SK-N-SH (cell line): Measurements from ENCODE around the gene FCSK. TPM values are rescaled to one million over a fixed set of nuclear protein-coding genes. Genes with fewer than 3 reads are reported as not detected.

Experiments
- CTCF ChIA-PET: fragments of 300-600, 350-600 bp; formaldehyde crosslinking; extraction: SDS; loops from one replicate; lab custom pipeline; 2021; lab: Yijun Ruan, JAX
- POLR2A ChIA-PET: fragments of 350-600 bp; sonication (Branson Sonifier 250); formaldehyde crosslinking; extraction: SDS; loops from one replicate; lab custom pipeline; 2020; ENCODE audit warnings: antibody characterized with exemption, inconsistent platforms; lab: Yijun Ruan, JAX
- DNase-seq: peaks from one replicate; pipeline ENCODE4 v3.0.0; 2012
- H2AFZ ChIP-seq: fragments of 200-600 bp; sonication (generic); 2 replicates; pipeline ENCODE4 v1.8.1; 2016; ENCODE audit warnings: antibody characterized with exemption, mild to moderate bottlenecking, low read depth
- H3F3A ChIP-seq: fragments of 200-600 bp; sonication (generic); replicated peaks from 2 replicates; pipeline ENCODE3; 2016; ENCODE audit warnings: antibody characterized with exemption, mild to moderate bottlenecking; ENCODE audit not compliant: insufficient read depth
- H3K27ac ChIP-seq, 2 experiments: fragments of 200-500 bp in 1 of 2; fragments of 200-600 bp in 1 of 2; sonication (Bioruptor generic) in 1 of 2; sonication (generic), shearing (Covaris generic) in 1 of 2; 2 replicates each; pipeline versions ENCODE4 v1.5.1 to v1.6.1; 2014 to 2016; ENCODE audit warnings: low read depth in 2 of 2, inconsistent platforms in 1 of 2, low read length in 1 of 2, mild to moderate bottlenecking in 1 of 2, mixed read lengths in 1 of 2
- H3K27me3 ChIP-seq: fragments of 200-600 bp; sonication (generic), shearing (Covaris generic); 2 replicates; pipeline ENCODE4 v1.6.1; 2016; ENCODE audit warnings: mixed run types; ENCODE audit not compliant: insufficient read depth
- H3K36me3 ChIP-seq, 2 experiments: fragments of 200-500 bp in 1 of 2; fragments of 200-600 bp in 1 of 2; sonication (Bioruptor generic) in 1 of 2; sonication (generic) in 1 of 2; replicated peaks in 1 of 2; 2 replicates each; pipeline versions ENCODE3 to v1.5.1; 2014 to 2016; ENCODE audit warnings: low read length in 1 of 2, mild to moderate bottlenecking in 1 of 2; ENCODE audit not compliant: insufficient read depth in 2 of 2, control insufficient read depth in 1 of 2
- H3K4me1 ChIP-seq, 2 experiments: fragments of 200-500 bp in 1 of 2; fragments of 200-600 bp in 1 of 2; sonication (Bioruptor generic) in 1 of 2; sonication (generic), shearing (Covaris generic) in 1 of 2; 2 replicates each; pipeline versions ENCODE4 v1.5.1 to v1.6.1; 2014 to 2016; ENCODE audit warnings: low read depth in 1 of 2, low read length in 1 of 2, mixed run types in 1 of 2; ENCODE audit not compliant: insufficient read depth in 2 of 2, control insufficient read depth in 1 of 2
- H3K4me2 ChIP-seq: fragments of 200-600 bp; sonication (generic), shearing (Covaris generic); 2 replicates; pipeline ENCODE4 v1.6.1; 2017; ENCODE audit warnings: mixed run types
- H3K4me3 ChIP-seq, 2 experiments: fragments of 200-500 bp in 1 of 2; fragments of 200-600 bp in 1 of 2; sonication (Bioruptor generic) in 1 of 2; sonication (generic), shearing (Covaris generic) in 1 of 2; 2 replicates each; pipeline versions ENCODE4 v1.5.1 to v1.8.1; 2014 to 2016; ENCODE audit warnings: low read depth in 2 of 2, inconsistent platforms in 1 of 2, low read length in 1 of 2, mild to moderate bottlenecking in 1 of 2, mixed read lengths in 1 of 2, moderate library complexity in 1 of 2
- H3K79me2 ChIP-seq: fragments of 200-600 bp; sonication (generic); 2 replicates; pipeline ENCODE4 v1.8.1; 2017; ENCODE audit warnings: mild to moderate bottlenecking; ENCODE audit not compliant: insufficient read depth
- H3K9ac ChIP-seq: fragments of 200-600 bp; sonication (generic); 2 replicates; pipeline ENCODE4 v1.6.1; 2017; ENCODE audit warnings: mixed run types
- H3K9me2 ChIP-seq: fragments of 200-600 bp; sonication (generic); 2 replicates; pipeline ENCODE4 v1.6.1; 2017; ENCODE audit warnings: mixed run types
- H3K9me3 ChIP-seq: fragments of 200-600 bp; sonication (generic); 2 replicates; pipeline ENCODE4 v1.6.1; 2017; ENCODE audit warnings: mixed run types, mild to moderate bottlenecking, moderate library complexity
- H4K20me1 ChIP-seq: fragments of 200-600 bp; sonication (generic); 2 replicates; pipeline ENCODE4 v1.6.1; 2017; ENCODE audit warnings: mild to moderate bottlenecking, mixed run types; ENCODE audit not compliant: insufficient read depth
- CHD2 ChIP-seq: fragments of 150-350 bp; IDR thresholded peaks from 2 replicates; pipeline ENCODE4 v1.6.1; 2018; ENCODE audit warnings: low read length; ENCODE audit not compliant: partially characterized antibody
- FOSL2 ChIP-seq: IDR thresholded peaks from 2 replicates; pipeline ENCODE4 v1.4.0; 2012; ENCODE audit warnings: low read depth, mild to moderate bottlenecking, moderate library complexity, borderline replicate concordance
- FOXJ3 ChIP-seq: sonication (generic); formaldehyde crosslinking; IDR thresholded peaks from 2 replicates; pipeline ENCODE4 v1.5.1; 2020; ENCODE audit warnings: mild to moderate bottlenecking, missing genetic modification reagents
- FOXM1 ChIP-seq: IDR thresholded peaks from 2 replicates; pipeline ENCODE4 v1.4.0; 2012; ENCODE audit warnings: low read depth, mild to moderate bottlenecking
- GABPA ChIP-seq: IDR thresholded peaks from 2 replicates; pipeline ENCODE4 v1.4.0; 2012; ENCODE audit warnings: low read depth, mild to moderate bottlenecking
- JUND ChIP-seq: IDR thresholded peaks from 2 replicates; pipeline ENCODE4 v1.4.0; 2012
- MXI1 ChIP-seq: IDR thresholded peaks from 2 replicates; pipeline ENCODE4 v1.6.1; 2012; ENCODE audit warnings: mild to moderate bottlenecking, low read depth, low read length, improper control_type of control experiment
- NFIC ChIP-seq: IDR thresholded peaks from 2 replicates; pipeline ENCODE4 v1.4.0; 2012; ENCODE audit warnings: borderline replicate concordance
- NRF1 ChIP-seq: IDR thresholded peaks from 2 replicates; pipeline ENCODE4 v1.6.1; 2012; ENCODE audit warnings: low read depth, mild to moderate bottlenecking, low read length
- RAD21 ChIP-seq: IDR thresholded peaks from 2 replicates; pipeline ENCODE4 v1.6.1; 2012; ENCODE audit warnings: mild to moderate bottlenecking, low read length
- RCOR1 ChIP-seq: fragments of 150-350 bp; IDR thresholded peaks from 2 replicates; pipeline ENCODE4 v1.6.1; 2017; ENCODE audit warnings: antibody characterized with exemption, low read length
- RFX5 ChIP-seq: IDR thresholded peaks from 2 replicates; pipeline ENCODE4 v1.6.1; 2012; ENCODE audit warnings: mild to moderate bottlenecking, improper control_type of control experiment, low read length
- TCF12 ChIP-seq: IDR thresholded peaks from 2 replicates; pipeline ENCODE4 v1.4.0; 2012
- TEAD4 ChIP-seq: IDR thresholded peaks from 2 replicates; pipeline ENCODE4 v1.4.0; 2012; ENCODE audit warnings: mild to moderate bottlenecking, borderline replicate concordance; ENCODE audit not compliant: insufficient read depth
- WGBS: methylation state at CpG from one replicate; pipeline ENCODE4 v1.1.6; 2017; ENCODE audit warnings: low lambda C conversion rate; 5-methylcytosine and 5-hydroxymethylcytosine counted together
- polyA plus RNA-seq, 3 experiments: library from polyadenylated mRNA; depleted of rRNA; stranded (reverse); fragments of >200 nt; gene quantifications; 2 replicates each; pipeline ENCODE4 v1.2.3, GENCODE V29; 2012
- TF ChIP-seq, protein P1 (sequence below): fragments of 150-350 bp; IDR thresholded peaks from 2 replicates; pipeline ENCODE4 v1.6.1; 2017; ENCODE audit warnings: antibody characterized with exemption, low read length, low read depth, borderline replicate concordance
- TF ChIP-seq, protein P2 (sequence below): IDR thresholded peaks from 2 replicates; pipeline ENCODE4 v1.6.1; 2012; ENCODE audit warnings: mild to moderate bottlenecking, low read depth, low read length, moderate library complexity
- TF ChIP-seq, protein P3 (sequence below): IDR thresholded peaks from 2 replicates; pipeline ENCODE4 v1.4.0; 2012; ENCODE audit warnings: low read depth, borderline replicate concordance

Gene FCSK
- polyA plus RNA-seq, 1 of the 3 experiments (the other 2 are of a cell fraction) = 9.7 TPM

DNA sequence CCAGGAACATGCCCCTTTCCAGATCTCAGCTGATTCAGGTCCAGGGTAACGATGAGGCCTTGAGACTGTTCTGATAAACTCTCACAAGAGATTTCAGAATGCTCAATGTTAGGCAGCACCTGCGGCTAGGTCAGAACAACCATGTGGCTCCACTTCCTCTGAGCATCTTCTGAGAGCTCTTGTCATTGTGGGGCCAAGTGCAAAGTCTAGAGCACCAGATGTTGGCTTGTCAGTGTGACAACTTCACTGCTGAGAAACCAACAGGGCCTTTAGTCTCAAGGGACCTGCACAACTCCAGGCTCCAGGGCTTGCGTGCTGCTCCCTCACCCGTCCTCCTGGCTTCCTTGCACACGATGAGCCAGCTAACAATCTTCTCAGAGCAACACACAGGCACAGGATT is 29.0 kb downstream of the FCSK start:
- CTCF ChIA-PET = interaction anchor here (1.0 to 1.7 kb wide), 2 partner anchors 11 to 12 kb away, joined by 3 to 9 read pairs; no protein-coding TSS in a partner anchor
- Histone ChIP-seq H2AFZ (no peak overlapping the region), H3K4me1 (peaks cover 0 to 5% of the 10 kb centered on the region in 2 experiments; a peak in 1 of 4 replicates), H3K4me3 (no peak overlapping the region), H3K27me3 (no peaks in the 10 kb centered on the region), H3K9me3 (no peaks in the 10 kb centered on the region), H3K9ac (no peak overlapping the region), H3F3A (peaks cover 19% of the 10 kb centered on the region), H4K20me1 (no peaks in the 10 kb centered on the region), H3K4me2 (no peak overlapping the region), H3K36me3 (peaks cover 13 to 50% of the 10 kb centered on the region in 2 experiments), H3K9me2 (no peaks in the 10 kb centered on the region), H3K27ac (no peak overlapping the region), H3K79me2 (no peaks in the 10 kb centered on the region)
- 94% methylated on average over 5 of the region's 5 CpGs for WGBS
- POLR2A ChIA-PET = no interaction called here
- TF ChIP-seq GABPA (no peak), FOXM1 (no peak), RAD21 (no peak), RFX5 (no peak), TCF12 (no peak), TEAD4 (no peak), FOXJ3 (no peak), FOSL2 (no peak), NFIC (no peak), MXI1 (no peak), RCOR1 (no peak), NRF1 (no peak), CHD2 (no peak), JUND (no peak)
- TF ChIP-seq, protein P1, sequence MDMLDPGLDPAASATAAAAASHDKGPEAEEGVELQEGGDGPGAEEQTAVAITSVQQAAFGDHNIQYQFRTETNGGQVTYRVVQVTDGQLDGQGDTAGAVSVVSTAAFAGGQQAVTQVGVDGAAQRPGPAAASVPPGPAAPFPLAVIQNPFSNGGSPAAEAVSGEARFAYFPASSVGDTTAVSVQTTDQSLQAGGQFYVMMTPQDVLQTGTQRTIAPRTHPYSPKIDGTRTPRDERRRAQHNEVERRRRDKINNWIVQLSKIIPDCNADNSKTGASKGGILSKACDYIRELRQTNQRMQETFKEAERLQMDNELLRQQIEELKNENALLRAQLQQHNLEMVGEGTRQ = no peak
- TF ChIP-seq, protein P2, sequence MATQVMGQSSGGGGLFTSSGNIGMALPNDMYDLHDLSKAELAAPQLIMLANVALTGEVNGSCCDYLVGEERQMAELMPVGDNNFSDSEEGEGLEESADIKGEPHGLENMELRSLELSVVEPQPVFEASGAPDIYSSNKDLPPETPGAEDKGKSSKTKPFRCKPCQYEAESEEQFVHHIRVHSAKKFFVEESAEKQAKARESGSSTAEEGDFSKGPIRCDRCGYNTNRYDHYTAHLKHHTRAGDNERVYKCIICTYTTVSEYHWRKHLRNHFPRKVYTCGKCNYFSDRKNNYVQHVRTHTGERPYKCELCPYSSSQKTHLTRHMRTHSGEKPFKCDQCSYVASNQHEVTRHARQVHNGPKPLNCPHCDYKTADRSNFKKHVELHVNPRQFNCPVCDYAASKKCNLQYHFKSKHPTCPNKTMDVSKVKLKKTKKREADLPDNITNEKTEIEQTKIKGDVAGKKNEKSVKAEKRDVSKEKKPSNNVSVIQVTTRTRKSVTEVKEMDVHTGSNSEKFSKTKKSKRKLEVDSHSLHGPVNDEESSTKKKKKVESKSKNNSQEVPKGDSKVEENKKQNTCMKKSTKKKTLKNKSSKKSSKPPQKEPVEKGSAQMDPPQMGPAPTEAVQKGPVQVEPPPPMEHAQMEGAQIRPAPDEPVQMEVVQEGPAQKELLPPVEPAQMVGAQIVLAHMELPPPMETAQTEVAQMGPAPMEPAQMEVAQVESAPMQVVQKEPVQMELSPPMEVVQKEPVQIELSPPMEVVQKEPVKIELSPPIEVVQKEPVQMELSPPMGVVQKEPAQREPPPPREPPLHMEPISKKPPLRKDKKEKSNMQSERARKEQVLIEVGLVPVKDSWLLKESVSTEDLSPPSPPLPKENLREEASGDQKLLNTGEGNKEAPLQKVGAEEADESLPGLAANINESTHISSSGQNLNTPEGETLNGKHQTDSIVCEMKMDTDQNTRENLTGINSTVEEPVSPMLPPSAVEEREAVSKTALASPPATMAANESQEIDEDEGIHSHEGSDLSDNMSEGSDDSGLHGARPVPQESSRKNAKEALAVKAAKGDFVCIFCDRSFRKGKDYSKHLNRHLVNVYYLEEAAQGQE = no peak
- TF ChIP-seq, protein P3, sequence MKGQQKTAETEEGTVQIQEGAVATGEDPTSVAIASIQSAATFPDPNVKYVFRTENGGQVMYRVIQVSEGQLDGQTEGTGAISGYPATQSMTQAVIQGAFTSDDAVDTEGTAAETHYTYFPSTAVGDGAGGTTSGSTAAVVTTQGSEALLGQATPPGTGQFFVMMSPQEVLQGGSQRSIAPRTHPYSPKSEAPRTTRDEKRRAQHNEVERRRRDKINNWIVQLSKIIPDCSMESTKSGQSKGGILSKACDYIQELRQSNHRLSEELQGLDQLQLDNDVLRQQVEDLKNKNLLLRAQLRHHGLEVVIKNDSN = no peak
- DNase-seq = no peak
